HG03135 (cell line): ENCODE data around the gene LDLRAD4.
"Not testable (repeated sequence)": the region's sequence is repeated elsewhere in the genome, so short reads cannot be mapped to it uniquely, and the experiment has no call there.

ENCODE experiments used
- ATAC-seq: cut with Tn5 transposase; IDR thresholded peaks from one replicate; pipeline ENCODE4 v1.9.1; 2021; ENCODE audit warnings: mild to moderate bottlenecking, moderate library complexity; ENCODE audit not compliant: unreplicated experiment

LDLRAD4 gene

DNA sequence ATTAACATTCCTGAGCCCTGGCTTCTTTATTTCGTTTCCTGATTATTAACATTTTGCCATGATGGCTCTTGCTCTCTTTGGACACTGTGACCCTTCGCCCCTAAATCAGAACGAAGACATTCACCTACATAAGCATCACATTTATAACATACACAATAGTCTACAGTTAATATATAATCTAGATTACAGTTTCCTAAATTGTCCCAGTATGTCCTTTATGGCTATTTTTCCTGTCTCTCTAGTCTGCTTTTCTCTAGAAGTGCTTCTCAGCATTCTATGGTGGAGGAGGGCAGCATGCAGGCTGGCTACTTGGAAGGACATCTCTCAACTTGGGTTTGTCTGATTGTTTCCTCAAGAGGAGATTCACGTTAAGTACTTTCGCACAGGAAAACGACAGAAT, 457.9 kb downstream of the LDLRAD4 start:
- ATAC-seq: no peak

DNA sequence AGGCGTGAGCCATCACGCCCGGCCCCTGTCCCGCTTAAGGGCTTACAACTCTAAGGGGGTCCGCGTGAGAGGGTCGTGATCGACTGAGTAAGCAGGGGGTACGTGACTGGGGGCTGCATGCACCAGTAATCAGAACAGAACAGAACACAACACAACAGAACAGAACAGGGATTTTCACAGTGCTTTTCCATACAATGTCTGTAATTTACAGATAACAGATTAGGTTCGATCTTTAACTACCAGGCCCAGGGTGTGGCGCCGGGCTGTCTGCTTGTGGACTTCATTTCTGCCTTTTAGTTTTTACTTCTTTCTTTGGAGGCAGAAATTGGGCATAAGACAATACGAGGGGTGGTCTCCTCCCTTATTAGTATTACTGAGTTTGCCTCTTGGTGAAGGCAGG, 458.8 kb downstream of the LDLRAD4 start:
- not testable (repeated sequence) for ATAC-seq

DNA sequence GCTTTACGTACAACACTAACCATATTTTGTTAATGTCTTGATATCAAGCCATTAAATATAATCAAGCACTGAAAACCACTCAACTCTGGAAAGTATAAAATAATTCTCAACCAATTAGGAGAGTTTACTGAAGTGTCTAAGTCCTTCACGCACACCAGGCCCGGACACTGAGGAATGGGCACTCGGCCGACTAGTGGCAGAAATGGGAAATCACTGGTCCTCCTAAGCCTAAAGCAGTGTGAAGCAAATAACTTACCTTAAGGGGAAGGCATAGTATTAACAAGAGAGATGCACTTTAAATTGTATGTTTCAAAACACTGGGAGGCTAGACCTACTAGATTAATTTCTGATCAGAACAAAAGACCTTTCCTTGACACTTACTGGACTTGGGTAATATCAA, 462.1 kb downstream of the LDLRAD4 start:
- no peak for ATAC-seq

DNA sequence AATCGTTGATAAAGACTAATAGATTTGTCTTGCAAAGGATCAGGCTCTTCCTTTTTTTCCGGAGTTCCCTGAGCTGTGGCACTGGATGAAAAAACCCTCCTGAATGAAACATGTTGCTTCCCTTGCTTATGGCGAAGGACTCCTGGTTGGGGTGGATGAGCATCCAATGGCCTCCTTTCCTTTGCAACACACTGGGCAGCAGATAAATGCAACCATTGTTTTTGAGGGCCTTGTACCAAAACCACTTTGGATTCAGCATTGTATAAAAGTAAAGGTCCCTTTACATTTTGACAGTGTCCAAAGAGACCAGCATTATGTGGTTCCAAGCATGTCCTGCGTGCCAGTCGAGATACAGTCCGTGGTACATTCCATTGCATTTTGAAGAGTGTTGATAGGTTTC, 463.1 kb downstream of the LDLRAD4 start:
- no peak for ATAC-seq

DNA sequence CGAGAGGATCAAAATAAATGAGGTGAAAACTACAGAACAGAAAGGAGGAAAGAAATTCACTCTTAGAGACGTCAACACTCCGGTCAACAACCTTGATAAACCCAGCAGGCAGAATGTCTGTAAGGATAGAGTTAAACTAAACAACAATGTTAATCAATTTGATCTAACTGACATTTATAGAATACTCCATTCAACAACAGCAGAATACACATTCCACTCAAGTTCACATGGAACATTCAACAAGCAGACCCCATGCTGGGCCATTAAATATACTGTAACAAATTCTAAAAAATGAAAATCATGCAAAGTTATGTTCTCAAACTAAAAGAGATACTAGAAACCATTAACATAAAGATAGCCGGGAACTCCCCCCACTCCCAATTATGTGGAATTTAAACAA, 466.0 kb downstream of the LDLRAD4 start:
- ATAC-seq: no peak

DNA sequence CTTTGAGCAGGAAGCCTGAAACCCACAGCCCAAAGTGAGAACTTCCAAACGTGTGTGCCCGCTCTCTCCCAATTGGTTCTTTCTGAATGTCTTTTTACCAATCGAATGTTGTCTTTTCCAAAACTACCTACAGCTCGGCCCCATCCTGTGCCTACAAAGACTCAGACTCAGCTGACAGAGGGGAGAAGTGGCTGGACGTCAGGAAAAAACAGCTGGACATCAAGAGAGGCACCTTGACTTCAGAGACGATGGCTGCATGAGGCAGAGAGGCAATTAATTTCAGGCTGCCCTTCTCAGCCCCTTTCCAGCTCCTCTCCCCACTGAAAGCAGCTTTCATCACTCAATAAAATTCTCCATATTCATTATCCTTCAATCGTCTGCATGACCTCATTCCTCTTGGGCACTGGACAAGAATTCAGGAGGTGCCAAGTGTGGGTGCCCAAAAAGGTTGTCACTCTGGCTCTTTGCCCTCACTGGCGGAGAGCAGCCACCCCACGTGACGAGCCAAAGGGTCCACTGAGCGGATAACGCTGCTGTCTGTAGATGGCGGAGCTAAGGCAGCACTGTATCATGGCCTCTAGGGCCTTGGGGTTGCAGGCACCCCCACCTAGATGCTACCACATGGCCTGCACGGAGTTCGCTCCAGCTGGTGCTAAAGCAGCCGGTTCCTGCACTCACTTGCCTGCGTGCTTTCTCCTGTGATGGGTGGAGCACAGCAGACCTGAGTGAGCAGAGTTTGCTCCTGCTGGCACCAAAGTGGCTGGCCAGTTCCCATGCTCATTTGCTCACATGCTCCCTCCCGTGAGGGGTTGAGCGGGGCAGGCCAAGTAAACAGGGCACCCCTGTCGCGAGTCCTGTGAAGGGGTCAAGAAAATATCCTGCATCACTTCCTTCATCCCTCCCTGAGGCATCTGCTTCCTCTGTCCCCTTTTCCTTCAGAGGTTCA, 469.9 kb downstream of the LDLRAD4 start:
- ATAC-seq: no peak

DNA sequence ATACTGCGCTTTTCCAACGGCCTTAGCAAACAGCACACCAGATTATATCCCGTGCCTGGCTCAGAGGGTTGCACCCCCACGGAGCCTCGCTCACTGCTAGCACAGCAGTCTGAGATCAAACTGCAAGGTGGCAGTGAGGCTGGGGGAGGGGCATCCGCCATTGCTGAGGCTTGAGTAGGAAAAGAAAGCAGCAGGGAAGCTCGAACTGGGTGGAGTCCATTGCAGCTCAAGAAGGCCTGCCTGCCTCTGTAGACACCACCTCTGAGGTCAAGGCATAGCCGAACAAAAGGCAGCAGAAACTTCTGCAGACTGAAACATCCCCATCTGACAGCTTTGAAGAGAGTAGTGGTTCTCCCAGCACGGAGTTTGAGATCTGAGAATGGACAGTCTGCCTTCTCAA, 471.5 kb downstream of the LDLRAD4 start:
- not testable (repeated sequence) for ATAC-seq

DNA sequence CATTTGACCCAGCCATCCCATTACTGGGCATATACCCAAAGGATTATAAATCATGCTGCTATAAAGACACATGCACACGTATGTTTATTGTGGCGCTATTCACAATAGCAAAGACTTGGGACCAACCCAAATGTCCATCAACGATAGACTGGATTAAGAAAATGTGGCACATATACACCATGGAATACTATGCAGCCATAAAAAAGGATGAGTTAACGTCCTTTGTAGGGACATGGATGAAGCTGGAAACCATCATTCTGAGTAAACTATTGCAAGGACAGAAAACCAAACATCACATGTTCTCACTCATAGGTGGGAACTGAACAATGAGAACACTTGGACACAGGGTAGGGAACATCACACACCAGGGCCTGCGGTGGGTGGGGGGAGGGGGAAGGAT, 476.8 kb downstream of the LDLRAD4 start:
- ATAC-seq: not testable (repeated sequence)

DNA sequence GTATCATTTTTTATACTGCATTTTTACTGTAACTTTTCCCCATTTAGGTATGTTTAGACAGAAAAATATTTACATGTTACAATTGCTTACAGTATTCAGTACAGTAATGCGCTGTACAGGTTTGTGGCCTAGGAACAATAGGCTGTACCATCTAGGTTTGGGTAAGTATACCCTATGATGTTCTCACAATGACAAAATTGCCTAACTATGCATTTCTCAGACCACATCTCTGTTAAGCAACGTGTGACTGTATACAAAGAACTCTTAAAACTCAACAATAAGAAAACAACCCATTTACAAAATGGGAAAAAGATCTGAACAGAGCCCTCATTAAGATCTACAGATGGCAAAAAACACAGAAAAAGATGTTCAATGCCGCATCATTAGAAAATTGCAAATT, 478.4 kb downstream of the LDLRAD4 start:
- ATAC-seq: no peak

DNA sequence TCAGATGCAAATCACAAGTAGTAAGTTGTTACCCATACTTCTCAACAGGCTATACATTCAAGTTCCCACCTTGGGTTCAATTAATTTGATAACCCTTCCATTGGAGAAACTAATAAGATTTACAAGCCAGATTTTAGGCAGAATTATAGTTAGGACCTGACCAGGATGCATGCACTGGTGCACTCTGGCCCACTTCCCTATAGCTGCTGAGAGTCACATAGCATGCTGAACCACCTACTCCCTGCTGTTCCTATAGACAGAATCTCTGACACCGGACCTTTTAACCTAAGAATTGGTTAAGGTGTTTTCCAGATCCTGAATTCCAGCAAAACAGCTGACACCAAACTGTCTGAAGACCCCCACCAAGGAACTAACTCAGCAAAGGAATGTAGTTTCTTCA, 481.6 kb downstream of the LDLRAD4 start:
- no peak for ATAC-seq
